ENCODE measurements around the gene OOSP3.

GRCh38 chr11:59841514-59841913, 37.1 kb upstream of the OOSP3 start:
- TF ChIP-seq, protein P1, sequence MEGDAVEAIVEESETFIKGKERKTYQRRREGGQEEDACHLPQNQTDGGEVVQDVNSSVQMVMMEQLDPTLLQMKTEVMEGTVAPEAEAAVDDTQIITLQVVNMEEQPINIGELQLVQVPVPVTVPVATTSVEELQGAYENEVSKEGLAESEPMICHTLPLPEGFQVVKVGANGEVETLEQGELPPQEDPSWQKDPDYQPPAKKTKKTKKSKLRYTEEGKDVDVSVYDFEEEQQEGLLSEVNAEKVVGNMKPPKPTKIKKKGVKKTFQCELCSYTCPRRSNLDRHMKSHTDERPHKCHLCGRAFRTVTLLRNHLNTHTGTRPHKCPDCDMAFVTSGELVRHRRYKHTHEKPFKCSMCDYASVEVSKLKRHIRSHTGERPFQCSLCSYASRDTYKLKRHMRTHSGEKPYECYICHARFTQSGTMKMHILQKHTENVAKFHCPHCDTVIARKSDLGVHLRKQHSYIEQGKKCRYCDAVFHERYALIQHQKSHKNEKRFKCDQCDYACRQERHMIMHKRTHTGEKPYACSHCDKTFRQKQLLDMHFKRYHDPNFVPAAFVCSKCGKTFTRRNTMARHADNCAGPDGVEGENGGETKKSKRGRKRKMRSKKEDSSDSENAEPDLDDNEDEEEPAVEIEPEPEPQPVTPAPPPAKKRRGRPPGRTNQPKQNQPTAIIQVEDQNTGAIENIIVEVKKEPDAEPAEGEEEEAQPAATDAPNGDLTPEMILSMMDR (conservative IDR thresholded peaks at IDR 0.05; ENCODE audit: low read length), result no peak
- no peak for TF ChIP-seq EZH2phosphoT487 (IDR thresholded peaks at IDR 0.05; ENCODE audit: borderline replicate concordance)

All from Loucy (cell line).